Activated CD4-positive, alpha-beta T cell treated with anti-CD3 and anti-CD28 coated beads, Interleukin-2, amount 50 U/mL, for 24 hours (primary cell): ENCODE data around the gene TCOF1.

Experiments
- DNase-seq, 2 donors: peaks; one replicate each; pipeline ENCODE4 v3.0.0-alpha.2; 2020; ENCODE audit warnings: low read depth in 1 of 2, low spot score in 1 of 2

TCOF1 gene

GRCh38 chr5:150350524-150351344, 6.8 kb upstream of the TCOF1 start:
- DNase-seq = peak in 1 of 2 donors; percentile 17

- DNase-seq = no peak
Observed at GRCh38 chr5:150352244-150353031, 5.1 kb upstream of the TCOF1 start.

- no peak for DNase-seq
Observed at GRCh38 chr5:150353032-150353675, 4.3 kb upstream of the TCOF1 start.

GRCh38 chr5:150355791-150356190, 1.7 kb upstream of the TCOF1 start:
- no peak for DNase-seq

- DNase-seq = no peak
Observed at GRCh38 chr5:150356575-150357294, 762 bp upstream of the TCOF1 start.

GRCh38 chr5:150358261-150359095, 981 bp downstream of the TCOF1 start:
- DNase-seq = no peak

- no peak for DNase-seq
Observed at GRCh38 chr5:150361301-150361700, 3.8 kb downstream of the TCOF1 start.

GRCh38 chr5:150363185-150363584, 5.7 kb downstream of the TCOF1 start:
- no peak for DNase-seq

GRCh38 chr5:150364004-150364403, 6.5 kb downstream of the TCOF1 start:
- DNase-seq = no peak

- DNase-seq = no peak
Observed at GRCh38 chr5:150368526-150368925, 11.0 kb downstream of the TCOF1 start.

- DNase-seq = no peak
Observed at GRCh38 chr5:150372639-150373038, 15.1 kb downstream of the TCOF1 start.

GRCh38 chr5:150374651-150375050, 17.2 kb downstream of the TCOF1 start:
- no peak for DNase-seq

- no peak for DNase-seq
Observed at GRCh38 chr5:150376799-150377771, 19.6 kb downstream of the TCOF1 start.

GRCh38 chr5:150377964-150378694, 20.6 kb downstream of the TCOF1 start:
- no peak for DNase-seq

- DNase-seq = no peak
Observed at GRCh38 chr5:150384701-150385100, 27.2 kb downstream of the TCOF1 start.

GRCh38 chr5:150386024-150386855, 28.7 kb downstream of the TCOF1 start:
- DNase-seq = no peak

GRCh38 chr5:150389531-150390266, 32.2 kb downstream of the TCOF1 start:
- no peak for DNase-seq
